Neural progenitor cell (in vitro differentiated cells): ENCODE measurements around the gene FLVCR2.

ENCODE experiments used
- EZH2 ChIP-seq: fragments of 200-600 bp; sonication (generic); IDR thresholded peaks from 2 replicates; pipeline ENCODE4 v1.6.1; 2017; ENCODE audit warnings: antibody characterized with exemption, mild to moderate bottlenecking, moderate library complexity
- TF ChIP-seq, protein P1 (sequence below): fragments of 200-600 bp; sonication (generic); IDR thresholded peaks from 2 replicates; pipeline ENCODE4 v1.5.1; 2017; ENCODE audit warnings: antibody characterized with exemption, mild to moderate bottlenecking

DNA sequence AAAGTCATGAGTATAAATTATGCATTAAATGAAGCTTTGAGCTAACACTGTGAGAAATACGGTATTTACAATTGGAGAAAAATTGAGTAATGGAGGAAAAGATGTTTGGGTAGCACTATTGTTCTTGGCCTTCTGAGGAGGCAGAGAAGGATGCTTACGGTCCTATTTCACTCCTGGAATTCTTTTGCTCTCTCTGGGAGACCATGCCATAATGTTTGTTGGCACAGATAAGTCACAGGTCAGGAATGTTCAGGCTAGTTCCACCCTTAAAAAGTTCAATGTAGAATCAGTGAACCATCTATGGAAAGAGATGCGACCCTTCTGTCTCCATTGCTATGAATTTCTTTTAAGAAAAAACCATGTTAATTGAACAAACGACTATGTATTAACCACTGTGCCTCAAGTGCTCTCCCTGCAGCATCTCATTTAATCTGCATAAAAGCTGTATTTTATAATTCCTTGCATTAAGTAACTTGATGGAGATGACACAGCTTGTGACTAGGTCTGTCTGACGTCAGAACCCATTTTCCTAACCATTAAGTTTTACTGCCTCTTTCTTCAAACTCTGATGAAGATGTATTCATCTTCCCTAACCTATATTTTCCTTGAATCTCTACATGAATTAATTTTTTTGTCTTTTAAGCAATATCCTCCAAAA, 46.6 kb upstream of the FLVCR2 start:
- TF ChIP-seq EZH2, result no peak
- TF ChIP-seq, protein P1, sequence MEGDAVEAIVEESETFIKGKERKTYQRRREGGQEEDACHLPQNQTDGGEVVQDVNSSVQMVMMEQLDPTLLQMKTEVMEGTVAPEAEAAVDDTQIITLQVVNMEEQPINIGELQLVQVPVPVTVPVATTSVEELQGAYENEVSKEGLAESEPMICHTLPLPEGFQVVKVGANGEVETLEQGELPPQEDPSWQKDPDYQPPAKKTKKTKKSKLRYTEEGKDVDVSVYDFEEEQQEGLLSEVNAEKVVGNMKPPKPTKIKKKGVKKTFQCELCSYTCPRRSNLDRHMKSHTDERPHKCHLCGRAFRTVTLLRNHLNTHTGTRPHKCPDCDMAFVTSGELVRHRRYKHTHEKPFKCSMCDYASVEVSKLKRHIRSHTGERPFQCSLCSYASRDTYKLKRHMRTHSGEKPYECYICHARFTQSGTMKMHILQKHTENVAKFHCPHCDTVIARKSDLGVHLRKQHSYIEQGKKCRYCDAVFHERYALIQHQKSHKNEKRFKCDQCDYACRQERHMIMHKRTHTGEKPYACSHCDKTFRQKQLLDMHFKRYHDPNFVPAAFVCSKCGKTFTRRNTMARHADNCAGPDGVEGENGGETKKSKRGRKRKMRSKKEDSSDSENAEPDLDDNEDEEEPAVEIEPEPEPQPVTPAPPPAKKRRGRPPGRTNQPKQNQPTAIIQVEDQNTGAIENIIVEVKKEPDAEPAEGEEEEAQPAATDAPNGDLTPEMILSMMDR, result no peak
